GM19397 (cell line): ENCODE measurements around the gene EIF3F.

ENCODE experiments used
- ATAC-seq: cut with Tn5 transposase; IDR thresholded peaks from one replicate; pipeline ENCODE4 v1.9.1; 2021; ENCODE audit warnings: mild to moderate bottlenecking, moderate library complexity; ENCODE audit not compliant: unreplicated experiment

Gene EIF3F

GRCh38 chr11:8036002-8036802 is 49.1 kb downstream of the EIF3F start:
- no peak for ATAC-seq

GRCh38 chr11:8036986-8037385 is 49.8 kb downstream of the EIF3F start:
- ATAC-seq, result no peak

GRCh38 chr11:8038393-8038792 is 51.3 kb downstream of the EIF3F start:
- ATAC-seq, result no peak

GRCh38 chr11:8038811-8039529 is 51.8 kb downstream of the EIF3F start:
- no peak for ATAC-seq

- ATAC-seq, result no peak
These were observed 52.6 kb downstream of the EIF3F start for GRCh38 chr11:8039530-8040260.

GRCh38 chr11:8040261-8040920 is 53.3 kb downstream of the EIF3F start:
- ATAC-seq, result no peak

- no peak for ATAC-seq
These were observed 53.8 kb downstream of the EIF3F start for GRCh38 chr11:8040921-8041285.

GRCh38 chr11:8041576-8041975 is 54.4 kb downstream of the EIF3F start:
- no peak for ATAC-seq

GRCh38 chr11:8043756-8044155 is 56.6 kb downstream of the EIF3F start:
- no peak for ATAC-seq

- ATAC-seq, result no peak
These were observed 58.7 kb downstream of the EIF3F start for GRCh38 chr11:8045839-8046238.

GRCh38 chr11:8047382-8047781 is 60.2 kb downstream of the EIF3F start:
- no peak for ATAC-seq

- no peak for ATAC-seq
These were observed 61.9 kb downstream of the EIF3F start for GRCh38 chr11:8049084-8049483.
